GM18909 (cell line): ENCODE data around the gene BRAT1.

Source experiments
- ATAC-seq: cut with Tn5 transposase; IDR thresholded peaks from one replicate; pipeline ENCODE4 v1.9.1; 2021; ENCODE audit warnings: mild to moderate bottlenecking; ENCODE audit not compliant: unreplicated experiment, poor library complexity

BRAT1 gene

GRCh38 chr7:2503056-2503941 lies 52.0 kb downstream of the BRAT1 start:
- no peak for ATAC-seq

GRCh38 chr7:2502647-2502966 lies 52.7 kb downstream of the BRAT1 start:
- no peak for ATAC-seq

GRCh38 chr7:2501947-2502646 lies 53.2 kb downstream of the BRAT1 start:
- no peak for ATAC-seq

DNA sequence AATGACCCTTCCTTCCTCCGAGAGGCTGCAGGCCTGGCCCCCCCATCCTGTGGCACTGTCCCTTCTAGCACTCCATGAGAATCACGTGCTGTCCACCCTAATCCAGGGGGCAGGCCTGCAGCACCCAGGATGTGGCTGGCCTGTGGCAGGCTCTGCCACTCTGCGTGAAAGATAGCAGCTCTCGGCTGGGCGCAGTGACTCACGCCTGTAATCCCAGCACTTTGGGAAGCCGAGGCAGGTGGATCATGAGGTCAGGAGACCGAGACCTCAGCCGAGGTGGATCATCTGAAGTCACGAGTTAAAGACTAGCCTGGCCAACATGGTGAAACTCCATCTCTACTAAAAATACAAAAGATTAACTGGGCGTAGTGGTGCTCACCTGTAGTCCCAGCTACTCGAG lies 54.6 kb downstream of the BRAT1 start:
- no peak for ATAC-seq

DNA sequence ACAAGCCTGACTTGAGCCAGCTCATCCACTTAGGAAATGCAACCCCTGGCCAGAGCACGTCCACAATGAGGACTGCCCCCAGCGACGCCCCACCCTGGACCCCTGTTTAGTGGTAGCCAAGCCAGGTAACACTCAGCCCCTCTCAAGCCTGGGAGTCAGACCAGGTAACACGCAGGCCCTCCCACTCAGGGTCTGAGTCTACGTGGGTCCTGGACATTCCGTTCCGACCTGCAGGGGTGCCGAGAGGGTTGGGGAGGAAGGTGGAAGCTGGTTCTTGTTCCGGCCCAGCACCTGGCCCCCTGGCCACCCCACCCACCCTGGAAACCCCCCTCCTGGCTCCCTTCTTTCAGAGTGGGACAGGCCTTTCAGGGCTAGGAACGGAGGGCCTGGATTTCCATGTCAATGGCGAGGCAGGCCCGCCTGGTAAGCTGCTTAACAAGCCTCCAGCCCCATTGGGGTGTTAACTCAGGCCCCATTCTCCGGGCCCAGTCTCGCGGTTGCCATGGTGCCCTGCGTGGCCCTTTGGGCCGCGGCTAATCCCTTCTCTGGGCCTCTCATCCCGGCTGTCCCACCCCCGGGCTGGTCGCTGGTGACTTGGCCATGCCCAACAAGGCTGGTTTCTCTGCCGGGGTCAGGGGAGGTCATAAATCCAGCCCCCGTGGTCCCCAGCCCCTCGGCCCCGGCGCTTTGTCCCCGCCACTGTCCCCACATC lies 55.4 kb downstream of the BRAT1 start:
- ATAC-seq: no peak

DNA sequence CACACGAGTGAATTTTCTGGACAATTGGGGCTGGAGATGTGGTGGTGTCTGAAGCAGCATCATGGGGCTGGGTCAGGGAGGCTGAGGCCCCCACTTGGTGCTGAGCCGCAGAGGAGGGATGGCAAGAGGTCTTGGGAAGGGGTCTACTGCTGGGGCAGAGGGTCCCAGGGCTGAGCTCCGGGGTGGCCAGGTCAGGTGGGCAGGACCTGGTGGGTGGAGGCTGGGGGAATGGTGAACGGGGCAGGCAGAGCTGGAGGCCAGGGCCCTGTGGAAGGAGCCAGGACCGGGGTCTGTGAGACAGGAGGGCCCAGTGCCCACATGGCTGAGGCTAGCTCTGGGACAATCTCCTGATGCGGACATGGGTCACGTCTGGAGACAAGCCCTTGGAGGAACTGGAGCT lies 56.1 kb downstream of the BRAT1 start:
- ATAC-seq: no peak

DNA sequence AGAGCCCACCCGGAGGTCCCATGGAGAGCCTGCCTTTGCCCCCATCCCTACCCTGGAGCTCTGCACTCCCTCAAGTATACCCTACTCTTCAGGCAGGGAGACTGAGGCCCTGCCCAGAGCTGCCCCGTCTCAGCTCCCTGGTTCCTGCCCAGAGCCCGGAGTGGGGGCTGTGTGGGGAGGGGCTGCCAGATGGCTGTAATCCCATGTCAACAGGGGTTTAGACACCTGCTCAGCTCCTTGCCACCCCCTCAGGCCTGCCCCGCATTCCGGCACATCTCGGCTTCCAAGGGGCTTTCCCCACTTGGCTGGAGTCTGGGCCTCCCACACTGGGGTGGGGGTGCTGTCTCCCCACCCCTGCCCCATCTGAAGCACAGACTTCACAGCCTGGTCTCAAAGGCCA lies 56.6 kb downstream of the BRAT1 start:
- no peak for ATAC-seq

- no peak for ATAC-seq
Measured at GRCh38 chr7:2497500-2498336, 57.6 kb downstream of the BRAT1 start.

DNA sequence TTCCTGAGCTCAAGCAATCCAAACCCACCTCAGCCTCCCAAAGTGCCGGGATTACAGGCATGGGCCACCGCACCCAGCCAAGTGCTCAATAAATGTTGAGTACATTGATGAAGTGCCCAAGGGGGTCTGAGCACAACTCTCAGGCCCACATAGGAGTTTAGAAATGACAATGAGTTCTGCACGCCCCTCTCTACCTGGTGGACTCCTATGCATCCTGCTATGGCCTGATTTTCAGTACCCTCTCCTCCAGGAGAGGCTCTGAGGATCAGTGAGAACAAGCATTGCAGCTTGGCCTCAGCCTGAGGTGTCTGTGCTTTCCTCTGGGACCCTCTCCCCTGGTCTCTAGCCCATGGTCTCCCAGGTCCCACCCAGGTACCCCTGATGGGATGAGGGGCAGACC lies 58.3 kb downstream of the BRAT1 start:
- no peak for ATAC-seq

DNA sequence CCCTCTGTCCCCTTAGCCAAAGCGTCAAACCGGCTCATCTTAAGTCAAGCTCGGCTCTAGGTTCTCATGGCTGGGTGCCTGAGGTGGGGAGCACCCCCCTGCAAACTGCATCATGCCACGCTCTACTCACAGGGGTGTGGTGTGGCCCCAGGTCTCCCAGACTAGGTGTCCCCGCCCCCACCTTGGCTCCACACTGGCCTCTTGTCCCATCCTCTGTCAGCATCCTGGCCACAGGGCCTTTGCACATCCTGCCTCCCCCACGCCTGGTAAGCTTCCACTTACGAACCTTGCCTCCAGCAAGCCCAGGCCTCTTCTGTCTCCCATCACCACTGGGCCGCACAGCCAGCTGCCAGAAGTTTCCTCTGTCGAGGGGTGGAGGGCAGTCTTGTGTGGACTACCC lies 58.9 kb downstream of the BRAT1 start:
- no peak for ATAC-seq

DNA sequence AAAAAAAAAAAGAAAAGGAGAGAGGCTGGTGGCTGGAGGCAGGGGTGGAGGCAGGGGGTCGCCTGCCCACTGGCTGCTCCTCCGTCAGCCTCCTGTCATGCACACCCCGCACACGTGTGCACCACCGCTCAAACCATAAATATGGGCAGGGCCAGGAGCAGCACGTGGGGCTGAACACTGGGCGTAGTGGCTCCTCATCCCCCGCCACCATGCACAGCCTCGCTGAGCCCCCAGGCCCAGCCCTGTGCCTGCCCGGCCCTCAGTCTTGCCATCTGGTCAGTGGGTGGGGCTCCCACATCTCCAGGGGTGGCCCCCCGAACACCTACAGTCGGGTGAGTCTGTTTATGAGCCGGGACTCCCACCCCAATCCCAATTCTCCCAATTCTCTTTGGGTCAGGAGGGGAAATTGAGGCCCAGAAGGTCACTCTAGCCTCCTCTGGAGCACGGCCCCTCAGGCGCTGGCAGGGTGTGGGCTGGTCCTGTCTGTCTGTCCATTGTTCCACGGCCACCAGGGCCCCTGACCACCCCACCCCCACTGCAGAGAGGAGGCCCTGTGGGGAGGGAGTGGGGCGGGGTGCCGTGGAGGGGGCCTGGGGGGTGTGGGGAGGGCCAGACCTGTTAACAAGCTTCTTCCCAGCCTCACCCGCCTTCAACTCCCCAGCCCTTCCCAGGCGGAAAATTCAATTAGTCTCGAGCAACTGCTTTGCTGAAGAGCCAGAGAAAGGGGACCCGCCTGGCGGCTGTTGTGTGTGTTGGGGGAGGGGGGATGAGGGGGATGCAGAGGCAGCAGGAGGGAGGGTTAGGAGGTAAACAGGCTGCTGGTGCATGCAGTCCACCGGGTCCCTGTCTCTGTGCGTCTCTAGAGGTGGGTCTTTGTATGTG lies 59.7 kb downstream of the BRAT1 start:
- ATAC-seq: no peak

DNA sequence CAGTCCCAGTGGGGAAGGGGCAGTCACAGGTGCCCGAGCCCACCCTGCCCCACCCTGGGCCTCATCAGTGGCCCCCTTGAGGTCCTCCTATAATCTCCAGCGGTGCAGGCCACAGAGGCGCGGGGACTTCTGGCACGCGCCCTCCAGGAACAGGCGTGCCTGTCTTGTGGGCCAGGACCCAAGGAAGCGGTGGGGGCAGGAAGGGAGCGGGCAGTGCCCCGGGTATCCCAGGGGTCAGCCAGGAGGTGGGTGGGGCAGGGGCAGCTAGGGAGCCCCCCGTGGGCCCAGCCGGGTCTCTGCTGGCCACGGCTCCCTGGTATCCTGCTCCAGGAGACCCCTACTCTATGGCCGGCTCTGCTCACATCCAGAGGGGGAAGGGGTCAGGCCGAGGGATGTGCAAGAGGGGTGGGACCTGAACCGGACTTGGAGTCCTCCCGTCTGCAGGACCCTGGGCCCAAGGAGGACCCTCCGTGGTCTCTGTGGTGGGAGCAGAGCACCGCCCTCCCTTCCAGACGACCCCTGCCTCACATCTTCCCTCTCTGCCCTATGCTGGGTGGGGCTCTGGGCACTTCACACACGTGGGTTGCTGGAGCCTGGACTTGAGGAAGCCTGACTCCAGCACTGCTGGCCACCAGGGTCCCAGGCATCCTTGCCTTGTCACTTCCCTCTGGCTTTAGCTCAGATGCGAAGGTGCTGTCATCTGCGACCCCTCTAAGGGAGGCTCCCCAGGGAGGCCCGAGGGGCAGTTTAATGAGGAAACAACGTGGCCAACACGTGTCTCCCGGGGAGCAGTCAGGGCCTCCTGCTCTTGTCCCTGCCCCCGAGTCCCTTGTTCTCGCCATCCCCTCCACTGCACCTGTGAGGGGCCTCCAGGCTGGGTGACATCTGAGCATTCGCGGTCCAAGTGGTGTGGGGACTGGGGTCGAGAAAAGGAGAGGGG lies 60.9 kb downstream of the BRAT1 start:
- no peak for ATAC-seq

GRCh38 chr7:2493205-2494164 lies 61.8 kb downstream of the BRAT1 start:
- no peak for ATAC-seq

DNA sequence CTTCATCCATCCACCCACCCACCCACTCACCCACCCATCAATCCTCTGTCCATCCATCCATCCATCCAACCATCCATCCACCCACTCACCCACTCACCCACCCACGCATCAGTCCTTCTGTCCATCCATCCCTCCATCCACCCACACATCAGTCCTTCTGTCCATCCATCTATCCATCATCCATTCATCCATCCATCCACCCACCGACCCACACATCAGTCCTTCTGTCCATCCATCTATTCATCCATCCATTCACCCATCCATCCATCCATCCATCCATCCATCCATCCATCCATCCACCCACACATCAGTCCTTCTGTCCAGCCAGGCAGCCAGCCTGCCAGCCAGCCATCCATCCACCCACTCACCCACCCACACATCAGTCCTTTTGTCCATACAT lies 63.3 kb downstream of the BRAT1 start:
- no peak for ATAC-seq

DNA sequence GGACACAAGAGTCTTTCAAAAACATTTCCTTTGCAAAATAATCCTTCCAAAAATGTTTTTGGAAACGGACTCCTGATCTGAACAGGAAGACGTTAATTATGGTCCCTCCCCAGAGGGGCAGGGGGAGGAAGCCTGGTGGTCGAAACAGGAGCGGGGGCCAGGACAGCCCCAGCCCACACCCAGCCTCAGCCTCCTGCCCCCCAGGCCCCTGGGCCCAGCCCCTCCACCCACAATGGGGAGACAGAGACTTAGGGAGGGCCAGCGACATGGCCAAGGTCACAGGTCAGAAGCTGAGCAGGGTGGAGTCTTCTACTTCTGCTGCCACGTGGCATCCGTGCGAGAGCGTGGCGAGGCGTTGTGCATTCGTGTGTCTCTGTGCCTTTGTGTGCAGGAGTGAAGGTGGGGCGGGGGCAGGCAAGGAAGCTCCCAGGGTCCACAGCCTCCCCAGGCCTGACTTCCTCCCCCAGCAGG lies 65.1 kb downstream of the BRAT1 start:
- no peak for ATAC-seq

DNA sequence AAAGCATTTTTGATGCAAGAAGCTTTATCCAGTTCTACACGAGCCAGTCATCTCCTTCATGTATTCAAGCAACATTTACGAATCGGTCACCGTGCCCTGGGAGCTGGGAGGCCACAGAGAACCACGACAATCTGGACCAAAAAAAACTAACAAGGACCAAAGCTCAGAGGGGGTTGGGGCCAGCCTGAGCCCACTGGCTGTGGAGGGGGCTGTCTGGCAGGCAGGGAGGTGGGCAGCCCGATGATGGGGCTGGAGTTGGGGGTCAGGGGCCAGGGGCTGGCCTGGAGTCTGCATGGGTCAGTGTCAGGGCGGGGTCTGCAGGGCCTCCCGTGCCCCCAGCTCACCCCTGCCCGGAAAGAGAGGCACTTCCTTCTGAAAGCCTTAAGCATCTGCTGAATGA lies 66.6 kb downstream of the BRAT1 start:
- ATAC-seq: no peak

- ATAC-seq: no peak
Measured at GRCh38 chr7:2488272-2488645, 67.1 kb downstream of the BRAT1 start.
